HG03432 (cell line): ENCODE results near the gene ADRM1.

Experiments used
- ATAC-seq: cut with Tn5 transposase; IDR thresholded peaks from one replicate; pipeline ENCODE4 v1.9.1; 2021; ENCODE audit warnings: mild to moderate bottlenecking, moderate library complexity; ENCODE audit not compliant: unreplicated experiment

ADRM1 gene

DNA sequence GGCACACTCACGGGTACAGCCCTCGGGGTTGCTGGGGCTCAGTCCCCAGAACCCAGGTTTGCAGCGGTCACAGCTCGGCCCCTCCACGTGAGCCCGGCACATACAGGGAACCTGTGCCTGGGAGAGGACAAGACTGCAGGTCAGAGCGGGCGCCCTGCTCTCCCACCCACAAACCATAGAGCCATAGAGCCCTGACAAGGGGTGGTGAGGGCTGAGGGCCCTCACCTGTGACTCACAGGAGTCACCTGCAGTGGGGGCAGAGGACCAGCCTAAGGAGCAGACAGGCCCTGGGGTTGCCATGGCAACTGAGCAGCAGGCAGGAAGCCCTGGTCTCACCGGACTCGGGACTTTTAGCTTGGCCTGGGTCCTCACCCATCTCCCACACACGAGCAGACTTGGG is 33.5 kb downstream of the ADRM1 start:
- ATAC-seq, result no peak

DNA sequence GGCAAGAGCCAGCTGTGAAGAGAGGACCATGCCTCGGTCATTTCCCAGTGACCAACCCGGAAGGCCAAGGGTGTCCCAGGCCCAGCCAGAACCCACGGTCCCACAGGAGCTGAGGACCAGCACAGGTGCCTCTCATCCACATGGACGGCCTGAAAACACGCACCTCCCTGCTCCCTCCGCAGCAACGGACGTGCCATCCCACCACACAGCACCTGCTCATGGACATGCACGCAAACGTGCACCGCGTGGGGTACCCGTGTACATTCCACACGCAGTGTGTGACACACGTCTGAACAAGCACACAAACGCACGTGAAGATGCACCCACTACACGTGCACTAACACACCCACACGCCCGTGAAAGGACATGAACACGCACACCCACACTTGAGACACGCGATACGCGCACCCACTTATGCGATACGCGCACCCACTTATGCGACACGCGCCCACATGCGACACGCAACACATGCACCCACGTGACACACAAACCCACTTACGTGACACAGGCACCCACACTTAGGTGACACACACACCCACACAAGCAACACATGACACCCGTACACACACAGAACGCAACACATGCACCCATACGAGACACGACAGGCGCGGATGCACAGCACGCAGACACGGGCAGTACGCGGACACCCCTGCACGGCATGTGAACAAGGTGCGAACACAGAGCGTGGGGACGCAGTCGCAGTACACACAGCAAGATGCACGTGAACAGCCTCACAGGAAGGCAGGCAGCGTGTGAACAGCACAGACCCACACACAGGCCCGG is 34.2 kb downstream of the ADRM1 start:
- no peak for ATAC-seq

DNA sequence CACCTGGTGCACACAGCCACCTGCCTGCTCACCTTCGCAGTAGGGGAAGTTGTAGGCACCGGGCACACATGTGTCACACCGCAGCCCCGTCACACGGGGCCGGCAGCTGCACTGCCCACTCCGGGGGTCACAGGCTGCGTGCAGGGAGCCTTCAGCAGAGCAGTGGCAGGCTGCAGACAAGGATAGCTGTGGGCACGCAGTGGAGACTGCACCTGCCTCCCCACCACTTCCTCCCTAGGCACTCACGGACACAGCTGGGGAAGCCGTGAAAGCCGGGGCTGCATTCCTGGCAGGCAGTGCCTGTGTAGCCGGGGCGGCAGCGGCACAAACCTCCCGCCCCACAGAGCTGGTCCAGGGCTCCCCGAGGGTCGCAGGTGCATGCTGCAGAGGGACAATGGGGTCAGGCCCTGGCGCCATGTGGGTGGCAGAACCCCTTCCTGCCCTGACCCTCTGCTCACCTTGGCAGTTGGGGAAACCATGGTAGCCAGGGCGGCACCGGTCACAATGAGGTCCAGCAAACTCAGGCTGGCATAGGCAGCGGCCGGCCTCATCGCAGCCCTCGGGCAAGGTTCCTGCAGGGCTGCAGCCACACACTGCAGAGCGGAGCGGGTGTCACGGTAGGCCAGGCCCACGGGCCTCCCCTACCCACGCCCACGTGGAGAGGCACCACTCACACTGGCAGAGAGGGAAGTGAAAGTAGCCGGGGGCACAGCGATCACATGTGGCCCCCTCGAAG is 34.9 kb downstream of the ADRM1 start:
- ATAC-seq, result peak; percentile 40

DNA sequence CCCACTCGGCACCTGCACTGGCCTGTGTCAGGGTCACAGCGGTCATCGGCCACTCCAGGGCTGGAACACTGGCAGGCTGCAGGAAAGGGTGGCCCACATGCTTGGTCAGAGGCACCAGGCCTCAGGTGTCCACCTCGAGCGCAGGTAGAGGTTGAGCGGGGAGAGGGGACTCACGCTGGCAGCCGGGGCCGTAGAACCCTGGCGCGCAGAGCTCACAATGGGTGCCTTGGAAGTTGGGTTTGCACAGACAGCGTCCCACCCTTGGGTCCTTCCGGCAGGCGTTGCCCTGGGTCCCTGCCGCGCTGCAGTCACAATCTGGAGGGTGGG is 35.5 kb downstream of the ADRM1 start:
- ATAC-seq, result no peak

DNA sequence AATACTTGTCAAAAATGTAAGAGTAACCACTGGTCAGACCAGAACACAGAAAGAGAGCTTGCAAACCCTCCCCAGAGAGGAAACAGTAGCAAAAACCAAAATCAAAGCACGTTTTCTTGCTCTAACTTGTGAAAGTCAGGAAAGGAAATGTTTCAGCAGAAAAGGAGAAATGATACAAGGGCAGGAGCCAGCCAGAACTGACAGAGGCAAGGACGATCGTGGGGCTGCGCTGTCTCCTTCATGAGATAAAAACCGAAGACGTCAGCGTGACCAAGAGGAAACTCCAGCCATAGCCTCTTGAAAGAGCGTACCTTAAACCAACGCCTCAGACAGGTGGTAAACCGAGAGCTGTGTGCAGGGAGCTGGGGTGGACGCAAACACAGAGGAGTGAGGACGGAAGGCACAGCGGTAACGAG is 36.9 kb downstream of the ADRM1 start:
- ATAC-seq, result peak; percentile 79

DNA sequence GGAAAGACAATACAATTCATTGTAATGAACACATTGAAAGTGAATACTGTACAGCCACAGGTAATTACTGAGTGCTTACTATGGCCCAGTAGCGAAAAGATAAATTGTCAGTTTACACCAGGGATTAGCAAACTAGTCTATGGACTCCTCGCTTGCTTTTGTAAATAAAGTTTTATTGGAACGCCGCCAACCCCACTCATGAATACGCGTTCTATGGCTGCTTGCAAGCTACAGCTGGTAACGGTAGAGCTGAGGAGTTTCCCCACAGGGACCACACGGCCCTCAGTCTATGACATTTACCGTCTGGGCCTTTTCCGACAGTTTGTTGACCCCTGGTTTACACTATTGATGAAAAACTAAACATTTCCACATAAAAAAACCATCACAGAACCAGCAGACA is 40.1 kb downstream of the ADRM1 start:
- no peak for ATAC-seq

DNA sequence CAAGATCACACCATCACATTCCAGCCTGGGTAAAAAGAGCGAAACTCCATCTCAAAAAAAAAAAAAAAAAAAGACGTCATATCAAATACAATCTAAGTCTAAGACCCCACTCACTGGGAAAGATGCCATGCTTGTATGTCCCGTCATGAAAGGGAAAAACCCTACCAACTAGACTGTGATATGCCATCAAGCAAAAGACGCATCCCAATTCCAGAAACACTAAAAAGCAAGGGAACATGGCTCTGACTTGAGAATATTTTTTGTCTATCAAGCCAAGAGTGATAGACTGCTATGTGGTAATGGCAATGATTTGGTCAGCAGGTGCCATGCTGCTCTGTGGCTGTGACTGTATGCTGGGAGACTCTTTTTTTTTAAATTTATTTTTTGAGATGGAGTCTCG is 41.3 kb downstream of the ADRM1 start:
- ATAC-seq, result no peak

DNA sequence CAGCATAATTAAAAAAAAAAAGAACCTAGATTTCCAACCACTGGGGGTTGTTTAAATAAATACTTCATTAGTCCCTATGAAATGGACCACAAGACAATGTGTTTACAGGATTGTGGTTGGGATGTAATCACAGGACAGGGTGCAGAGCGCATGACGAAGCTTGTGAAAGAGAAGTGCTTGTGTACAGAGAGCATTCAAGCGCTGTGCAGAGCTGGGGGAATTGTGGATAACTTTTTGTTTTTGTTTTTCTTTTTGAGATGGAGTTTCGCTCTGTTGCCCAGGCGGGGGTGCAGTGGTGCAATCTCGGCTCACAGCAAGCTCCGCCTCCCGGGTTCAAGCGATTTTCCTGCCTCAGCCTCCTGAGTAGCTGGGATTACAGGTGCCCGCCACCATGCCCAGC is 42.0 kb downstream of the ADRM1 start:
- ATAC-seq, result no peak

DNA sequence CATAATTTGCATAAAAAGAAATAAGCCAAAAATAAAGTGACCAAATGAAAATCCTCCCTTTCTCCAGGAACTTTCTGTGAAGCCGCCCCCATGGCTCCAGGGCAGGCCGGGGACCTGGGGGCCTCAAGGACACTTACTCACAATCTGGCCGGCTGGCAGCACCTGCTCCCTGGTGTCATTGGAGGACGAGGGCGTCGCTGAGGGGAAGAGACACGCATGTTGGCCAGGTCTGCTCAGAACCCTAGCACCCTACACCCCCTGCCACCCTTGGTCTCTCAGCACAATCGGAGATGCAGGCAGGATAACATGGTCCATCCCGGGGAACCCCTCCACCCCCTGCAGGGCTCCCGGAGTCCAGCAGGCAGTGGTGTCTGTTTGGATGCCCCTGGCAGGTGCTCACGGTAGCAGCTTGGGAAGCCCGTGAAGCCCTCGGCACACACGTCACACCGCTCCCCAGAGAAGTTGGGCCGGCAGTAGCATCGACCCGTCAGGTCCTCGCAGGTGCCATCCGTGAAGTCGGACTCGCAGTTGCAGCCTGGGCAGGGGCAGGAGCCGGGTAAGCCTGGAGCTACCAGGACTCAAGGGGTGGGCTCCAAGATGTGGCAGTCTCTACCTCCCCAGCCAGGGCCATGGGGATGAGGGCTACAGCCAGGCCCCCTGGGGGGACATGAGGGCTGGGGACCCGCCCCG is 43.0 kb downstream of the ADRM1 start:
- no peak for ATAC-seq

DNA sequence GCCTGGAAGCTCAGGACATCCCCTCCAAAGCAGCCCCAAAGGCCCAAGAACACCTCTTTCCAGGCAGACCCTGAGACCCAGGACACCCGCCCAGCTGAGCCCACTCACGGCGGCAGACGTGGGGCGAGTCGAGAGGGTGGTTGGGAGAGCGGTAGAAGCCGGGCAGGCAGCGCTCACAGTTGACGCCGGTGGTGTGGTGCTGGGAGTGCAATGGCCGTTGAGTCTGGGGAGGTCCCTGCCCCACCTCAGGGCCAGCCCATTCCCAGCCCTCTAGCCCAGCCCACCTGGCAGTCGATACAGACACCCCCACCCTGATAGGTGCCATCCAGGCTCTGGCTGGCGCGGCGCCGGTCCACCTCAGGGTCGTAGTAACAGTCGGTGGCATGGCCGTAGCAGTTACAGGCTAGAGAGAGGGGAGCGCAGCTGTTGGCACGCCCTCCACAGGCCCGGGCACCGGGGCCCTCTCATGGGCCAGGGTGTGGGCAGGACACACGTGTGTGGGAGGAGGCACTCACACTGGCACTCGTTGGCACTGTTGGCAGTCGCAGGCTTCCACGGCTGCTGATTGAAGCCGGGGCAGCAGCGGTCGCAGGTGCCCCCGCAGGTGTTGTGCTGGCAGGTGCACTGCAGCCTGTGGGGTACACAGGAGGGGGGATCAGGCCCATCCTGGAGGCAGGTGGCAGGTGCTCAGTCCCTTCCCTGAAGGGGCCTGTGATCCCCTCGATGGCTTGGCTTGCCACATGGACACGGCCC is 43.8 kb downstream of the ADRM1 start:
- no peak for ATAC-seq

DNA sequence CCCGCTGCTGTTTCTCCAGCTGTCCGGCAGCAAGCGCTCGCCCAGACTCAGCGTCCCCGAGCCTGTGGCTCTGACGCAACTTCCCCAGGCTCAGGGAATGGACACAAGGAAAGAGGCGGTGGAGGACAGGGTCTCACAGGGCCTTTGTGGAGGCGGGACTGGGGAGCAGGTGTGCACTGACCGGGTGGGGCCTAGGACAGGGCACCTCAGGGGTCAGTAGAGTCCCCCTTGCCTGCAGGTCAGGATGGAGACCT is 44.3 kb downstream of the ADRM1 start:
- ATAC-seq, result no peak

DNA sequence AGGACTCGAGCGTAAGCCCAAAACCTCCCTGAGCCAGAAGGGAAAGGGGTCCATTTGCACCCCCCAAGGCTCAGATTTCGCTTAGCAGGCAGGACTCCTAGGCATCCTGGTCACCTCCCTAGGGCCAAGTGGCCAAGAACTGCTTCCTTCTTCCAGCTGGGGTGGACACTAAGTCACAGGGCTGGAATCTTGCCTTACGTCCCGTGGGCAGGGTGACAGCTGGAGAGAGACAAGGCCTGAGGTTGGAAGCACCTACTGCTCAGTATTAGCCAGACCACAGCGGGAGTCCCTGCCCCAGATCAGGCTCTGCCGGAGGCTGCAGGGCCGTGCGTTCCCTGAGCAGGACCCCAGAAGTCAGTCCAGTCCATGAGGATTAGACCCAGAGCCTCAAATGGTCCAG is 44.6 kb downstream of the ADRM1 start:
- ATAC-seq, result no peak

DNA sequence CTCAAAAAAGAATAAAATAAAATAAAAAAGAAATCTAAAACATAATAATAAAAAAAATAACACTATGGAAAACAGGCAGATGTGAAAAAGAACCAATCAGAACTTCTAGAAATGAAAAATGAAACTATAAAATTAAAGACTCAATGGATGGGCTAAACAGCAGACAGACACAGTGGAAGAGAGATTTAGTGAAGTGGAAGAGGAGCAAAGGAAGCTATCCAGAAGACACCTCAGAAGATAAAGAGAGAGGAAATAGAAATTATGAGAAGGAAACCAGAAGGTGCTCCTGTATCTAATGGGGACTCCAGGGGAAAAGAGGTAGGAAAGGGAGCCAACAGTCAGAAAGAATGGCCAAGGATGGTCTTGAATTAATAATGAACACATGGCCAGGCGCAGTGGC is 45.8 kb downstream of the ADRM1 start:
- no peak for ATAC-seq

DNA sequence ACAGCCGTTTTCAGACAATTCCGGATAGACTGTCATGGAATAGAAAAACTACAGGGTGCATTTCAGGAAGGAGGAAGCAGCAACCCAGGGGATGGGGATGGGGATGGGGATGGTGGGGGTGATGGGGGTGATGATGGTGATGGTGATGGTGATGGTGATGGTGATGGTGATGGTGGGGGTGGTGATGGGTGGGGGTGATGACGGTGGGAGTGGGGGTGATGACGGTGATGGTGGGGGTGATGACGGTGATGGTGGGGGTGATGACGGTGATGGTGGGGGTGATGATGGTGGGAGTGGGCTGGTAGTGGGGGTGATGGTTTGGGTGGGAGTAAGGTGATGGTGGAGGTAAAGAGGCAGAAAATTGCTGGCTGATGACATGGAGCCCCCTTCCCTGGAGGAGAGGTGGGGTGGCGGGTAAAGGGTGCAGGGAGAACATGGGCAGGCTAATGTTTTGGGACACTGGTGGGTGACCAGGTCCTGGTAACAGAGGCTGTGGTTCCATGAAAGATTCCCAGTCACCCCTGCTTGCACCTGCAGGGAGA is 46.8 kb downstream of the ADRM1 start:
- no peak for ATAC-seq

DNA sequence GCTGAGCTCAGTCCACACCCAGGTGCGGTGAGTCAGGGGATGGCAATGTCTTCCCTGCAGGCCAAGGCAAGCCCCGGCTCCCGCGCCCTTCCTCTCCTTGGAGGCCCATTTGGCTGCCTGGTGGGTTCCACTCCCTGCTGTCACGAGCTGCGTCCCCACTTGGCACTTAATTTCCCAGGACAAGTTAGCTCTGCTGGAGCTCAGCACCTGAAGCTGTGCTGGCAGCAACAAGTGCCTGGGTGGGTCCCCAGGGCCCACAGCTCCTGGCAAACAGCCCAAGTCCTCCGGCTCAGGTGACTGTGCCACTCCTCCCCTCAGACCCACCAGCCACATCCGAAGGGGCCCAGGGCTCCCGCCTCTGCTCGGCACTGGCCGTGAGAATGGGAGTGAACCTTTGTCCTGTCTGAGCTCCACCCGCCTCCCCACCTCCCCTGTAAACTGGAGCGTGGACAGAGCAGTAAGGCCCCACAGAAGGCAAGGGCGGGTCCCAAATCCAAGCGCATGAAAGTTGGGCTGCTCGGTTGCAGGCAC is 47.4 kb downstream of the ADRM1 start:
- no peak for ATAC-seq

DNA sequence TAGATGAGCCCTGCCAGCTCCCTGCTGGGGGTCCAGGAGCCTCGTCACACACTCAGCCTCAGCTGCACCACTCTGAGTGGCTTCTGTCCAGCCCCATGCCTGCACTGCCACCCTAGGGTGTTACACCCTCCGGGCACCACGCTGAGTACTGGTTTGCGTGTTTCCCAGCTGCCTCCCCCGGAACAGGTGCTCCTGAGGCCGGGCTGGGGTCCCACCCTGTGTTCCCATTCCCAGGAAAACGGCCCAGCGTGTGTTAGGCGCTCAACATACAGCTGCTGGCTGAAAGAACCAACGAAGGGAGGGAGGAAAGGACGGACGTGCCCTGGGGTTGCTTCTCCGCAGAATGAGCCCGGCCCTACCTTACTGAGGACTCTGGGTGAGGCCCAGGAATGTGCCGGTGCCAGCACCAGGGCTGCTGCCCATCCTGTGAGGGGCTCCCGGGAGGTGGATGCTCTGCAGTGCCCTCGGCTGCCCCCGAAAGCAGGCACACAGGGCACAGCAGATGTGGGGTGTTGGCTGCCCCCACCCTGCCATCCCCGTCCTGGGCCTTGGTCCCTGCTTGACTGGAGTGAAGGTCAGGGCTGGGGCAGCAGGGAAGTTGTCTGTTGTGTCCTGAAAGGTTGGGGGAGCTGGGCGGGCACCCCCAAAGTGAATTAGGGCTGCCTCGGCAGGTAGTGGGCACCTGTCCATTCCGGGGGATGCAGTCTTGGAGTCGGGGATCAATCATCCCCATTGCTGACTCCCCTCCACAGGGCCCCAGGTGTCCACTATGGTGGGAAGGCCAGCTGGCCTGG is 48.0 kb downstream of the ADRM1 start:
- ATAC-seq, result no peak

DNA sequence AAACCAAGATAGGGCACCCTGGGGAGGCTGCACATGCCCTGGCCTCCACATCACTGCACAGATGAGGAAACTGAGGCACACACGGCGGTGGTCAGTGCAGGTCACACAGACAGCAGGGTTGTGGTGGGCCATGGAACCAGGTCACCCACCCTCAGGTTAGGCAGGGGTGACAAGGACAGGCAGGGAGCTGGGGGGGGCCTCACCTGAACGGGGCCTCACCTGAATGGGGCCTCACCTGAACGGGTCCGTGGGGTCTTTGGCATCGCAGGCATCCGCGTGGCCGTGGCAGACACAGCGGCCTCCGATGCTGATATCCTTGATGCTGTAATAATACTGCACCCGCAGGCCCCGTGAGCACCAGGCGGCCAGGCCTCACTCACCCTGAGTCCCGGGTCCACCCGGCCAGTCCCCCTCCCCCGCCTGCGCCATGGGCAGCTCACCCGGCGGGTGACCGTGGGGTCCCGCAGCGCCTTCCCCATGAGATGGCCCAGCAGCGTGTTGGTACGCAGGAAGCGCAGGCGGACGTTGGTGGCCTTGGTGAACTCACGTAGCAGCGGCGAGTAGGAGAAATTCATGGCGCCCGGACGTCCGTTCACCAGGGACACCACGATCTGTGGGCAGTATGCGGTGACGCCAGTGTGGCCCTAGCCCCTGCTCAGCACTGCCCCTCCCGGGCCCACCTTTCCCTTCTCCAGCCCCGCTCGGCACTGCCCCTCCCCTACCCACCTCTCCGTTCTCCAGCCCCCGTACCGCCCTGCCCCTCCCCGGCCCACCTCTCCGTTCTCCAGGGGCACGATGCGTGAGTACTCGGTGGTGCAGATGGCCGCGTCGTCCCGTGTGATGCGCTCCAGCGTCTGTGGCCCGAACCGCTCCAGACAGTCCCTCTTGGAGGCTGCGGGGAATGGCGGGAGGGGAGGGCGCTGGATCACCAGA is 48.9 kb downstream of the ADRM1 start:
- ATAC-seq, result no peak

DNA sequence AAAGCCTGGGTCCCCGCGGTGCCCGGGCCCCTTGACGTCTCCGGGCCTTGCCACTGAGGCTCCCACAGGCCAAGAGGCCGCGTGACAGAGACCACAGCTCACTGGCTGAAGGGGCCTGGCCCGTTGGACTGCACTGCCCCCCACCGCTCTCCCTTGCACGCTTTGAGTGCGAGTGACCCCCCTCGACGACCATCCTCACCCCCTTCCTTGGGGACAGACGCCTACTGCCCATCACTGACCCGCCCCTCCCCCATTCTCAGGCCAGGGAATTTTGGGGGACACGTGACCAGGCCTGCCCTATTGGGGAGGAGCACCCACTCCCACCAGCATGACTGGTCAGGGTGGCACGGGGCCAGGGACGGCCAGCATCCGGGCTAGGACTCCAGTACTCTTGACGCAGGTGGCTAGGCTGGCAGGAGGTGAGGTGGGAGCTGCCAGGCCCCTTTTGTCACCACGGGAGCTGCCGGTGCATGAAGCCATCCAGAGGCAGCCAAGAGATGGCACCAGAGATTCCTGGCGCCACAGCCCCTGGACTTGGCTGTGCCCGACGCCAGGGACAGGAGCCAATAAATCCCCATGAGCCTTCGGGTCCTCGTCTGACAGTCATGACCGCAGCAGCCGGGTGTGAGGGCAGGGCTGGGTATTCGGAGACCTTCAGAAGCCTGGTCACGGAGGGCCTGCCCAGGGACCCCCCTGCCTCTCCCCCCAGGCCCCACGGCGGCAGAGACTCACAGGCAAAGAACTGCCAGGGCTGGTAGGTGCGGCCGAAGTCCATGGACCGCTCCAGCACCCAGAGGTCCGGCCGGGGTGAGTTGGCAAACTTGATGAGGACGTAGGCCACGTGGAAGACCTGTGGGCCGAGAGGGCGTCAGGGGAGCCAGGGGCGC is 49.8 kb downstream of the ADRM1 start:
- ATAC-seq, result no peak
